Activated CD4-positive, CD25-positive, alpha-beta regulatory T cell treated with anti-CD3 and anti-CD28 coated beads, Interleukin-2, amount 50 U/mL, for 24 hours (primary cell): ENCODE results near the gene AMOTL1.

Source experiments
- ATAC-seq, 2 donors: fragments of 150-1000 bp; cut with Tn5 transposase; one replicate each; pipeline ENCODE4 v1.10.0; 2021; ENCODE audit warnings: mild to moderate bottlenecking in 1 of 2, moderate library complexity in 1 of 2

Gene AMOTL1

GRCh38 chr11:94741022-94741679, 27.0 kb upstream of the AMOTL1 start:
- peak in 1 of 2 donors; percentile 32 for ATAC-seq

- no peak for ATAC-seq
Measured at GRCh38 chr11:94742665-94743064, 25.5 kb upstream of the AMOTL1 start.

- no peak for ATAC-seq
Measured at GRCh38 chr11:94746721-94747120, 21.4 kb upstream of the AMOTL1 start.

GRCh38 chr11:94747146-94747545, 21.0 kb upstream of the AMOTL1 start:
- no peak for ATAC-seq

- ATAC-seq = no peak
Measured at GRCh38 chr11:94747601-94748041, 20.5 kb upstream of the AMOTL1 start.

GRCh38 chr11:94749369-94749768, 18.8 kb upstream of the AMOTL1 start:
- no peak for ATAC-seq

GRCh38 chr11:94750319-94751217, 17.6 kb upstream of the AMOTL1 start:
- no peak for ATAC-seq

- ATAC-seq = no peak
Measured at GRCh38 chr11:94751218-94751609, 16.9 kb upstream of the AMOTL1 start.

- no peak for ATAC-seq
Measured at GRCh38 chr11:94751786-94752185, 16.4 kb upstream of the AMOTL1 start.

- no peak for ATAC-seq
Measured at GRCh38 chr11:94753630-94754029, 14.5 kb upstream of the AMOTL1 start.

GRCh38 chr11:94754335-94754734, 13.8 kb upstream of the AMOTL1 start:
- no peak for ATAC-seq

- no peak for ATAC-seq
Measured at GRCh38 chr11:94754819-94755218, 13.3 kb upstream of the AMOTL1 start.

GRCh38 chr11:94755494-94755893, 12.7 kb upstream of the AMOTL1 start:
- ATAC-seq = no peak

- no peak for ATAC-seq
Measured at GRCh38 chr11:94757037-94757735, 11.0 kb upstream of the AMOTL1 start.

GRCh38 chr11:94758666-94759065, 9.5 kb upstream of the AMOTL1 start:
- ATAC-seq = no peak

GRCh38 chr11:94759522-94759921, 8.6 kb upstream of the AMOTL1 start:
- no peak for ATAC-seq

GRCh38 chr11:94760296-94760695, 7.9 kb upstream of the AMOTL1 start:
- no peak for ATAC-seq

GRCh38 chr11:94762208-94762607, 5.9 kb upstream of the AMOTL1 start:
- no peak for ATAC-seq

GRCh38 chr11:94762995-94763394, 5.2 kb upstream of the AMOTL1 start:
- ATAC-seq = no peak

- no peak for ATAC-seq
Measured at GRCh38 chr11:94766713-94767206, 1.4 kb upstream of the AMOTL1 start.

- no peak for ATAC-seq
Measured at GRCh38 chr11:94767291-94767690, 865 bp upstream of the AMOTL1 start.

- ATAC-seq = peak in 1 of 2 donors; percentile 28
Measured at GRCh38 chr11:94768602-94769541, 716 bp downstream of the AMOTL1 start.
